Colonic mucosa (tissue), 4 donors: ENCODE data around the gene SPATS2L. TPM values are rescaled to one million over a fixed set of nuclear protein-coding genes. Genes with fewer than 3 reads are reported as not detected.

Source experiments
- DNase-seq: peaks from one replicate; pipeline ENCODE4 v3.0.0-alpha.2; 2020
- H3K27ac ChIP-seq: fragments of 200-600 bp; one replicate; pipeline ENCODE4 v1.8.0; 2021
- H3K27me3 ChIP-seq: fragments of 200-600 bp; one replicate; pipeline ENCODE4 v1.8.0; 2021
- H3K36me3 ChIP-seq: fragments of 200-600 bp; one replicate; pipeline ENCODE4 v1.8.0; 2021
- H3K4me1 ChIP-seq: fragments of 200-600 bp; one replicate; pipeline ENCODE4 v1.8.0; 2021; ENCODE audit warnings: mild to moderate bottlenecking
- H3K4me3 ChIP-seq: fragments of 200-600 bp; one replicate; pipeline ENCODE4 v1.8.0; 2021
- H3K9ac ChIP-seq, 2 donors: one replicate each; pipeline ENCODE4 v1.7.0; 2013; ENCODE audit warnings: control low read depth in 2 of 2, low read depth in 2 of 2, low read length in 2 of 2
- H3K9me3 ChIP-seq: fragments of 200-600 bp; one replicate; pipeline ENCODE4 v1.8.0; 2021
- CTCF ChIP-seq: fragments of 200-600 bp; IDR thresholded peaks from one replicate; pipeline ENCODE4 v1.8.0; 2022; ENCODE audit warnings: antibody characterized with exemption, mild to moderate bottlenecking
- intact Hi-C: fragments of 100-400 bp; cut with DNase I; formaldehyde crosslinking; loops from one replicate; pipeline ENCODE4 v1.14.1; 2022
- total RNA-seq, 2 donors: library from RNA; stranded (reverse); fragmentation: NEBNext Ultra II Directional in 1 of 2; extraction: Animal tissue kit (Norgen Biotek cat#: 25700) in 1 of 2; gene quantifications; one replicate each; pipeline ENCODE4 v1.2.1, GENCODE V29; 2021
- donor health status: healthy.
- donor health status: DM: no; HTN: no; CAD: no.
- donor health status: DM: no; HTN: no; CAD: no.

The SPATS2L gene
- total RNA-seq, 2 donors from 2014 or later, result 151 to 187 TPM

- no peak overlapping the region for H3K4me3 ChIP-seq
- intact Hi-C loops, result no loop called here
- no peak for TF ChIP-seq CTCF
- H3K27me3 ChIP-seq, result no peaks in the 10 kb centered on the region
- no peak overlapping the region for H3K27ac ChIP-seq
- no peak for DNase-seq
- no peaks in the 10 kb centered on the region for H3K9me3 ChIP-seq
- H3K4me1 ChIP-seq, result no peaks in the 10 kb centered on the region
- no peaks in the 10 kb centered on the region for H3K36me3 ChIP-seq
- no peak overlapping the region for H3K9ac ChIP-seq
These were observed 26.6 kb upstream of the SPATS2L start for GRCh38 chr2:200279857-200280256.

- intact Hi-C loops, result no loop called here
- Histone ChIP-seq H3K27me3 (no peaks in the 10 kb centered on the region), H3K9me3 (no peaks in the 10 kb centered on the region), H3K9ac (no peak overlapping the region), H3K27ac (no peak overlapping the region), H3K36me3 (no peaks in the 10 kb centered on the region), H3K4me3 (no peak overlapping the region), H3K4me1 (no peaks in the 10 kb centered on the region)
- DNase-seq, result no peak
- no peak for TF ChIP-seq CTCF
These were observed 19.9 kb upstream of the SPATS2L start for GRCh38 chr2:200286578-200286977.

- DNase-seq, result no peak
- Histone ChIP-seq H3K4me3 (no peak overlapping the region), H3K27ac (no peak overlapping the region), H3K36me3 (no peaks in the 10 kb centered on the region), H3K27me3 (no peaks in the 10 kb centered on the region), H3K9ac (no peak overlapping the region), H3K9me3 (no peaks in the 10 kb centered on the region), H3K4me1 (no peaks in the 10 kb centered on the region)
- intact Hi-C loops, result no loop called here
- no peak for TF ChIP-seq CTCF
These were observed 17.6 kb upstream of the SPATS2L start for GRCh38 chr2:200288670-200289429.

- intact Hi-C loops, result no loop called here
- Histone ChIP-seq H3K27me3 (no peaks in the 10 kb centered on the region), H3K36me3 (no peaks in the 10 kb centered on the region), H3K9ac (no peak overlapping the region), H3K4me3 (no peak overlapping the region), H3K27ac (no peak overlapping the region), H3K4me1 (no peaks in the 10 kb centered on the region), H3K9me3 (no peaks in the 10 kb centered on the region)
- DNase-seq, result no peak
- TF ChIP-seq CTCF, result no peak
These were observed 10.4 kb upstream of the SPATS2L start for GRCh38 chr2:200296118-200296517.

GRCh38 chr2:200297100-200297499, 9.4 kb upstream of the SPATS2L start:
- TF ChIP-seq CTCF, result no peak
- no peak overlapping the region for H3K27ac ChIP-seq
- no peaks in the 10 kb centered on the region for H3K9me3 ChIP-seq
- intact Hi-C loops, result no loop called here
- no peak for DNase-seq
- no peaks in the 10 kb centered on the region for H3K27me3 ChIP-seq
- H3K36me3 ChIP-seq, result no peaks in the 10 kb centered on the region
- H3K4me3 ChIP-seq, result no peak overlapping the region
- H3K4me1 ChIP-seq, result no peaks in the 10 kb centered on the region
- no peak overlapping the region for H3K9ac ChIP-seq
